ENCODE data around the gene AEBP1.

Gene AEBP1

DNA sequence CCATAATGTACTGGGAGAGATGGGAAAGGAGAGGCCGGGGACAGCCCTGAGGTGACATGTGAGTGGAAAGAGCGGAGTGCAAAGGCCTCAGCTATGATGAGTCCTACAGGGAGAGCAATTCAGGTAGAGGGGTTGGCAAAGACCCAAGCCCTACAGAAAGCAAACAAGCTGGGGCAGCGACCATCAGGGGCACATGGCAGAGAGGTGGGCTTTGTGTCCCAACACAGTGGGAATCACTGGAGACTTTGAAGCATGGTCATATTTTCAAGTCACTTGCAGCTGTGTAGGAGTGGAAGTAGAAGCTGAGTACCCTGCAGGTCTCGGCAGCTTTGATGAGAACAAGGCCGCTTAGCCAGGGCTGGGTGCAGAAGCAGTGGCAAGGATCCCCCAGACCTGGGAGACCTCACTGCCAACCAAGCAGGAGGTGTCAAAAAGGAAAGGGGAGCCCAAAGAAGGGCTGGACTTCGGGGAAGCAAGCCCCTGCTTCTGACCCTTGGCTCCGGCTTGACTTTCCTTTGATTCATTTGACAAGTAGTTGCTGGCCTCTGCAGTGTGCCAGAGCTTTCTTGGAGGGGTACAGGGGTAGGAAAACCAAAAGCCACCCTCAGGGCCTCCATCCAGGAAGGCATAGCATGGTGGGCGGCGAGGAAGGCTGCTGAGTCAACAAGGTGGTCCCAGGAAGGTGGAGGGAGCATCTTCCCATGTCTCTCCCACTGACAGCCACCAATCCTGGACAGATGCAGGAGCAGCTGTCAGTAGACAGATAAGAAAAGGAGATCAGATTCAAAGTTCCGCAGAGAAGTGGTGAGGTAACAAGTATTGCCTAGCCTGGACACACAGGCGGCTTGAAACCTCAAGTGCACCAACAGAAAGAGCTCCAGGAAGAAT, 36.8 kb upstream of the AEBP1 start:
- no peak for DNase-seq

- no peak for DNase-seq
Observed at GRCh38 chr7:44068054-44068453, 36.1 kb upstream of the AEBP1 start.

GRCh38 chr7:44071726-44072363, 32.3 kb upstream of the AEBP1 start:
- DNase-seq, result no peak

DNA sequence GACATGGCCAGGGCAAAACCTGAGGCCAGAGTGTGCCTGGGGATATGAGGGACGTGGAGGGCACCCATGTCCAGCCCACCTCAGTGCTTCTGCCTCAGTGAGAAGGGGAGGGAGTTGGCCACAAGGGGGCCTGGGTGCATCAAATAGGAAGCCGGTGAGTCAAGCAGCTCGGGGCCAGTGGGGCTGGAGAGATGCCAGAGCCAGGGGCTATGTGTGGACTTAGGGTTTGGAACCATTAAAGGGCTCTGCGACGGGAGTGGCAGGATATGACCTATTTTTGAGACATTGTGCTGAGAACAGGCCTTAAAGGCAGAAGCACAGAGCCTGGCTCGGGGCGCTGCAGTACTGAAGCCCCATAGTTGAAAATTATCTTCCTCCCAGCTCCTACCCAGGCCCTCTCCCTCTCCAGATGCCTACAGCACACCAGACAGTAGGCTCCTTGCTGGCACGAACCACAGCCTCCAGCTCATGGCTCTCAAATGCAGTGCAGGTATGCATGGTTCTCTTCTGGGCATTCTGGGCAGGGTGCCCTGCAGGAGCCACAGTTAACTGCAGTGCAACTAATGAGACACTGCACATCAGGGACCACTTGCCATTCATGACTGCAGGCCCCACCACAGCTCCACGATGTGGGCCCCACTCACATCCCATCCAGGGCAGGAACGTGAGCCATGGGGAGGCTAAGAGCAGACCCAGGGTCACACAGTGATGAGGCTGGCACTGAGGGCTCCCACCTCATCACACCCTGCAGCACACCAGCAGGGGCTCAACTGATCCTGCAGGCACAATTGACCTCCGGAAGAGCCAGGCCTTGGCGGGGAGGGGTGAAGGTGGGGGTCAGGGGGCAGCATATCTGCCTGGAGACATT, 31.5 kb upstream of the AEBP1 start:
- no peak for DNase-seq

DNA sequence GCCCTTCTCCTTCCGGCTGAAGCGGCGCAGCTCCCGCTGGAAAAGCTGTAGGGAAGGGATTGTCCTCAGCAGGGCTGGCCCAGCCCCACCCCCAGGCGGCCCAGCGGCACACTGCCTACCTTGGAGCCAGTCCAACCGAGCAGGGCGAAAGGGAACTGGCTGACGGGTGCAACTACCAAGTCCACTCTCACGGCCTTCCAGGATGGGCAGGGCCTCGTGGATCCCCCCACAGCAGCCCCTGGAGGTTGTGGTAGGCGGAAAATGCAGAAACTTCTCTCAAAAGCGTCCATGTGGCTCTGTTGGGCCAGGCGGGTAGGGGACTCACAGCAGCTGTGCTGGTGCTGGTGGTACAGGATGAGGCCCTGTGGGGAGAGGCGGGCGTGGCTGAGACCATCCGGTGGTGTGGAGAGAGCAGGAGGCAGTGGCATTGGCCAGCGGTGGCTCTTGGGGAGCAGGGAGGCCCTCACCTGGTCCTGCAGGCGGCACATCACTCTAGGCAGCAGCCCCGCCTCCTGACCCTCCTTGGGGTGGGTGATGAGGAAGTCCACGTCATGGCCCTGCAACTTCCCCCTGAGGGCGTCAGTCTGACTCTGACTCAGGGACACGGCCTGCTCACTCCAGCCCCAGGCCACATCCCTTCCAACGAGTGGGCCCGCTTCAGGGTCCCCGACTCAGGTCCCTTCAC, 30.3 kb upstream of the AEBP1 start:
- DNase-seq, result no peak

GRCh38 chr7:44074349-44074695, 29.8 kb upstream of the AEBP1 start:
- no peak for DNase-seq

- no peak for DNase-seq
Observed at GRCh38 chr7:44075296-44076075, 28.7 kb upstream of the AEBP1 start.

GRCh38 chr7:44076101-44076895, 27.8 kb upstream of the AEBP1 start:
- DNase-seq, result no peak

- no peak for DNase-seq
Observed at GRCh38 chr7:44077061-44077460, 27.1 kb upstream of the AEBP1 start.

DNA sequence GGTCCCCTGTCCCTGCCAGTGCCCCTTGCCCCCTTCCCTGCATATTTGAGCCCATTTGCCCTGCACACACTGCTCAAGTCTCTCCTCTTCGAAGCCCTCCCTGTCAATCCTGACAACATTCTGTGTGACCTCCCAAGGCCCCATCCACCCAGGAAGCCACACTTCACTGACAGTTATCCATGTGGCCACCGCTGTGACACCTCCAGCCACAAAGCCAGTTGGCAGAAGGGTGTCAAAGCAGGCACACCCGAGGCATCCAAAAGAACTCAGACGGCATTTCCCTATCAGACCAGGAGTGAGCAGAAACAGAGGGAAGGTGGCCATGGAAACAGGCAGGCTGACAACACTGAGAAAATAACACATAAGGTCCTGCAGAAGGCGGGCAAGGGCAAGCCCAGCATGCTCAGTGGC, 26.5 kb upstream of the AEBP1 start:
- DNase-seq, result no peak

GRCh38 chr7:44078521-44078920, 25.6 kb upstream of the AEBP1 start:
- no peak for DNase-seq

GRCh38 chr7:44079331-44080021, 24.7 kb upstream of the AEBP1 start:
- DNase-seq, result no peak

GRCh38 chr7:44080118-44080517, 24.0 kb upstream of the AEBP1 start:
- DNase-seq, result no peak

- no peak for DNase-seq
Observed at GRCh38 chr7:44080686-44081265, 23.4 kb upstream of the AEBP1 start.

- no peak for DNase-seq
Observed at GRCh38 chr7:44081266-44081748, 22.8 kb upstream of the AEBP1 start.

GRCh38 chr7:44082541-44083207, 21.5 kb upstream of the AEBP1 start:
- peak; percentile 100 for DNase-seq

DNA sequence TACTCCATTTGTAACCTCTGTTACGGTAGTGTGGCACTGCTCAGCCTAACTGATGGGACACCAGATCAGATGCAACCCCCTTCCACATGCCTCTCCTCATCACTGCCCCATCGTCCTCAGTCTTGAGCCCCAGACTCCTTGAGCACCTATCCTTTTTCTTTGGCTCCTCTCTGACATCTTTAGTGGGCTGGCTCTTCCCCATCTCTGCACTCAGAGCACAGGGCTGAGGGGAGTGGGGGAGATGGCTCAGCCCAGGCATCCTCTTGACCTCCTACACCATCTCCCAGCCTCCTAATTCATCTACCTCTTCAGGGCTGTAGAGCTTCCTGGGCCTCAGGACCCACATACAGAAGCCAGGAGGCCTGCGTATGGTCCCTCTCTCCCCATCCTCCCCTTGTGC, 20.3 kb upstream of the AEBP1 start:
- no peak for DNase-seq

DNA sequence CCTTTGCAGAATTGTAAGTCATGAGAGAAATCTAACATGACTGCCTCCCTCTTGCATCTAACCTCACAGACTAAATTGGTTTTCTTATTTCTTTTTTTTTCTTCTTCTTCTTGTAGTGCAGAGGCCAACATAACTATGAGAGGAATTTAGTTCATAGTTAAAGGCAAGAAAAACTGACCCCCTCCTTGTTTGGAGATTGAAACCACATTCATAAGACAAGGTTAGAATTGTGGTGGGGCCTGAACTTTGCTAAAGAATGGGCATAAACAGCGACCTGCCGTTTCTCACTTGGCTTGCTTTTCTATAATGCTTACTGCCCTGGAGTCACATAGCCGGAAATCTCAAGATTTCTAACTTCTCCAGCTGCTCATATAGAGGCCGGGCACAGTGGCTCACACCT, 19.4 kb upstream of the AEBP1 start:
- no peak for DNase-seq

- no peak for DNase-seq
Observed at GRCh38 chr7:44085546-44085945, 18.6 kb upstream of the AEBP1 start.

DNA sequence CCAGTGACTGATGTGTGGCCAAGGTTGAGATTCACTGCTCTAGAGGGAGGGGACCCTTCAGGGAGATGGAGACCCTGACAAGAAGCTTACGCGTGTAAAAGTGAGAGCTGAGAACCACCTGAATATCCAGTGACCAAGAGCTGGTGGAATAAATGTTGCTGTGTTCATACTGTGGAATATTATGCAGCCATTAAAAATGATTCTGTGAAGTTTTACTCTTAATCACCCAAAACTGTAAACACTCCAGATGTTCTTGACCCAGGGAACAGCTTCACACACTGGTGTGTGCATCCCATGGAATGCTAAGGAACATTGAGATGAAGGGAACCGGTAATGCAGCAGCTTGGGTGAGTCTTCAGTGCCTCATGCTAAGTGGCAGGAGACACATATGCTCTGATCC, 17.5 kb upstream of the AEBP1 start:
- DNase-seq, result no peak

All from DMS79 (cell line).